ENCODE results near the gene KMT2C.
"Not testable (repeated sequence)": the region's sequence is repeated elsewhere in the genome, so short reads cannot be mapped to it uniquely, and the experiment has no call there.

The KMT2C gene

GRCh38 chr7:152435384-152436110, at the start of gene KMT2C:
KMT2C (minus strand) TSS chr7:152436003; CDS start chr7:152435786, 217 bp downstream.
- peak in 1 of 2 donors; percentile 9 for DNase-seq (ENCODE audit: low read depth in 2 of 2, low spot score in 1 of 2)

- no peak for DNase-seq (ENCODE audit: low read depth in 2 of 2, low spot score in 1 of 2)
These were observed 45.3 kb upstream of the KMT2C start for GRCh38 chr7:152481082-152481481.

GRCh38 chr7:152480664-152481063, 44.9 kb upstream of the KMT2C start:
- no peak for DNase-seq (ENCODE audit: low read depth in 2 of 2, low spot score in 1 of 2)

GRCh38 chr7:152479595-152479994, 43.8 kb upstream of the KMT2C start:
- DNase-seq (ENCODE audit: low read depth in 2 of 2, low spot score in 1 of 2) = no peak

GRCh38 chr7:152478140-152478539, 42.3 kb upstream of the KMT2C start:
- no peak for DNase-seq (ENCODE audit: low read depth in 2 of 2, low spot score in 1 of 2)

GRCh38 chr7:152477079-152477478, 41.3 kb upstream of the KMT2C start:
- no peak for DNase-seq (ENCODE audit: low read depth in 2 of 2, low spot score in 1 of 2)

- no peak for DNase-seq (ENCODE audit: low read depth in 2 of 2, low spot score in 1 of 2)
These were observed 40.7 kb upstream of the KMT2C start for GRCh38 chr7:152476551-152476950.

- DNase-seq (ENCODE audit: low read depth in 2 of 2, low spot score in 1 of 2) = not testable (repeated sequence)
These were observed 35.3 kb upstream of the KMT2C start for GRCh38 chr7:152471023-152471620.

GRCh38 chr7:152470251-152471022, 34.6 kb upstream of the KMT2C start:
- DNase-seq (ENCODE audit: low read depth in 2 of 2, low spot score in 1 of 2) = not testable (repeated sequence)

GRCh38 chr7:152469576-152469975, 33.8 kb upstream of the KMT2C start:
- DNase-seq (ENCODE audit: low read depth in 2 of 2, low spot score in 1 of 2) = not testable (repeated sequence)

GRCh38 chr7:152467225-152467624, 31.4 kb upstream of the KMT2C start:
- DNase-seq (ENCODE audit: low read depth in 2 of 2, low spot score in 1 of 2) = no peak

- no peak for DNase-seq (ENCODE audit: low read depth in 2 of 2, low spot score in 1 of 2)
These were observed 29.2 kb upstream of the KMT2C start for GRCh38 chr7:152465119-152465387.

GRCh38 chr7:152464312-152465118, 28.7 kb upstream of the KMT2C start:
- peak; percentile 35 to 40 for DNase-seq (ENCODE audit: low read depth in 2 of 2, low spot score in 1 of 2)

GRCh38 chr7:152463709-152464311, 28.0 kb upstream of the KMT2C start:
- DNase-seq (ENCODE audit: low read depth in 2 of 2, low spot score in 1 of 2) = peak; percentile 100

GRCh38 chr7:152462995-152463708, 27.3 kb upstream of the KMT2C start:
- DNase-seq (ENCODE audit: low read depth in 2 of 2, low spot score in 1 of 2) = no peak

- no peak for DNase-seq (ENCODE audit: low read depth in 2 of 2, low spot score in 1 of 2)
These were observed 24.0 kb upstream of the KMT2C start for GRCh38 chr7:152459724-152460251.

GRCh38 chr7:152451356-152451755, 15.6 kb upstream of the KMT2C start:
- no peak for DNase-seq (ENCODE audit: low read depth in 2 of 2, low spot score in 1 of 2)

- DNase-seq (ENCODE audit: low read depth in 2 of 2, low spot score in 1 of 2) = not testable (repeated sequence)
These were observed 9.7 kb upstream of the KMT2C start for GRCh38 chr7:152445386-152446008.

- DNase-seq (ENCODE audit: low read depth in 2 of 2, low spot score in 1 of 2) = no peak
These were observed 7.8 kb upstream of the KMT2C start for GRCh38 chr7:152443586-152443985.
